Fibroblast of skin of back (primary cell): ENCODE measurements around the gene SOX30.

Experiments
- DNase-seq: peaks from one replicate; pipeline ENCODE4 v3.0.0-alpha.2; 2013

The SOX30 gene

DNA sequence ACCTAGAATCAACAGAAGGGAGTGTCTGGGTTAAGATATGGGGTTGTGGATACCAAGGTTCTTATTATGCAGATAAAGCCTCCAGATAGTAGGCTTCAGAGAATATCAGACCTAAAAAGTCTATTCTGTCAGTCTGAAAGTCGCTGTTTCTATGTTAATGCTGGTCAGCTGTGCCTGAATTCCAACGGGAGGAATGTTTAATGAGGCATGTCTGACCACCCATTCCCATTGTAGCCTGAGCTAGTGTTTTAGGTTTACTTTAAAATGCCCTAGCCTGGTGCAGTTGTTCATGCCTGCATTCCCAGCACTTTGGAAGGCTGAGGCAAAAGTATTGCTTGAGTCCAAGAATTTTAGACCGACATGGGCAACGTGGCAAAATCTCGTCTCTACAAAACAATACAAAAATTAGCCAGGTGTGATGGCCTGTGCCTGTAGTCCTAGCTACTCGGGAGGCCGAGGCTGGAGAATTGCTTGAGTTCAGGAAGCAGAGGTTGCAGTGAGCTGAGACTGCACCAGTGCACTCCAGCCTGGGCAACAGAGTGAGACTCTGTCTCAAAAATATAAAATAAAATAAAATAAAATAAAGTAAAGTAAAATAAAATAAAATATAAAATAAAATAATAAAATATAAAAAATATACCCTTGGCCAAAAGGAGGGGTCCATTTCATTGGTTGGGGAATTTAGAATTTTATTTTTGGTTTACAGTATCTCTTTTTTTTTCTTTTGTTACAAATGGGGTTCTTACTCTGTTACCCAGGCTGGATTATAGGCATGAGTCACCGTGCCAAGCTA is 7.8 kb upstream of the SOX30 start:
- no peak for DNase-seq

- no peak for DNase-seq
Measured at GRCh38 chr5:157658893-157659292, 6.7 kb upstream of the SOX30 start.

DNA sequence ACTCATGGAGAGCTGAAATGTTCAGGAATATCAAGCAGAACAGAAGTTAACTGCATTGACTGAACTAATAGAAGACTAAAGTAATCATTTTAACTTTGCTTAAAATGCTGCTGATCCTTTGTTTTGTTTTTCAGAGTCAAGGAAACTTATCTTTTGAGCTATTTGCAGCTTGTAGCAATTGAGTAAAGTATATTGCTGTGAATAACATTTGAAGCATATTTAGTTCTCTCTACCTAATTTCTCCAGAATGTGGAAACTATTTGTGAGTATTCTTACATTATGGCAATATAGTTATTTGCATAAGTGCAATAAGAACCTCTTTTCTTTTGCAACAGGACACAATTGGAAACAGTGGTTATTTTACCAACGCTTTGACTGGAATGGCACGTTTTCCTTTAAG is 5.3 kb upstream of the SOX30 start:
- no peak for DNase-seq

DNA sequence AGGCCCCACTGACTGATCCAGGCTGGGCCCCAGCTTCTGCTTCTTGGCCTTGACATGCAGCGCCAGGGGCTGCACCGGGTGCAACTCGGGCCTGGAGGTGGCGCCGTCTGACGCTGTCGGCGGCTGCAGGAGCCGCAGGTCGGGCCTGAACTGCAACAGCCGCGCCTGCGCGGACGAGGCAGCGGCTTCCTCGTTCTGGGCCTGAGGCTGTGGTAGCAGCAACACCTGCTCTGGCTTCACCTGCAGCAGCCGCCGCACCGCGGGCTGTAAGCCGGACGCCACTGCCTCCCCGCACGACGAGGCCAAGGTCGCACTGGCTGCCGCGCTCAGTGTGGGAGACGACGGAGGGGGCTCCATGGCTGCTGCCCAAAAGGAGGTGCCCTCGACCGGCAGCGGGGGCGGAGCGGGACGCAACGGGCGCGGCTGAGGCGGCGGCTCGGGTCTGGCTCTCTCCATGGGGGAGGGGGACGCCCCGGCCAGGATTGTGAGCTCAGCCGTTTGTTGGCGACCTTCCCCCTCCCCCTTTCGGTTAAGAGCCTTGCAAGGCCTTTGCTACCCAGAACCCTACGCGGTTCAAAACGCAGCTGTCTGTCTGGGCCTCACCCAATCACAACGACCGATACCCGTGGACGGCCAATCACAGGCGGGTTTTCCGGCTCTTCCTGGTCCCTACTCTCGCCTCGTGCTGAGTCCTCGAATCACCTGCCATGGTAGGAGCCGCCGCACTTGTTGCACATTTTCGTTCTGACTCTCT is 438 bp downstream of the SOX30 start:
- peak; percentile 58 for DNase-seq

DNA sequence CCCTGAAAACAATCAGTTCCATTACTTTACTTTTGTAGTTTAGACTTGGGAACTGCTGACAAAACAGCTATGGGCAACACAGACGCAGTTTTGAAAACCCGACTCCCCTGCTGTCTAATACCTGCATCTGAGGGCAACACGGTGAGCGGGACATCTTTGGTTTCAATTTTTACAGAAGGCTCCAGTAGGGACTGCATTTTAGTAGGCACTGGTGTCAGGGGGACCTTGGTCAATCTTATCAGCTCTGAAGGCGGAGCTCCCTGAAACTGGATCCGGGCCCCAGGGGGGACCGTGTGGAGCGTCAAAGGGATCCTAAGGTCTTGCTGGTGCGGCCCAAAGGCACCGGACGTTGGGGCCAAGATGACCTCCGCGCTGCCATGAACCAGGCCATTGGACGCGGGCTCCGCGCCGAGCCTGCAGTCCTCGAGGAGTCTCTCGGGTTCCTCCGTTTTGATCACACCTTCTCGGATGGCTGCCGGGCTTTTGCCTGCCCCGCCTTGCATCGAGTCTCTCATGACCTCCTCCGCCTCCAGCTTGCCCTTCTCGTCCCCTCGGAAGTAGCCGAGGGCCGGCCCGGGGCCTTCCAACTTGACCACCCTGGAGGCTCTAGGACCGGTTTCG is 1.1 kb downstream of the SOX30 start:
- no peak for DNase-seq

GRCh38 chr5:157649101-157649500 is 3.1 kb downstream of the SOX30 start:
- no peak for DNase-seq

GRCh38 chr5:157648275-157648990 is 3.8 kb downstream of the SOX30 start:
- DNase-seq: peak; percentile 48

DNA sequence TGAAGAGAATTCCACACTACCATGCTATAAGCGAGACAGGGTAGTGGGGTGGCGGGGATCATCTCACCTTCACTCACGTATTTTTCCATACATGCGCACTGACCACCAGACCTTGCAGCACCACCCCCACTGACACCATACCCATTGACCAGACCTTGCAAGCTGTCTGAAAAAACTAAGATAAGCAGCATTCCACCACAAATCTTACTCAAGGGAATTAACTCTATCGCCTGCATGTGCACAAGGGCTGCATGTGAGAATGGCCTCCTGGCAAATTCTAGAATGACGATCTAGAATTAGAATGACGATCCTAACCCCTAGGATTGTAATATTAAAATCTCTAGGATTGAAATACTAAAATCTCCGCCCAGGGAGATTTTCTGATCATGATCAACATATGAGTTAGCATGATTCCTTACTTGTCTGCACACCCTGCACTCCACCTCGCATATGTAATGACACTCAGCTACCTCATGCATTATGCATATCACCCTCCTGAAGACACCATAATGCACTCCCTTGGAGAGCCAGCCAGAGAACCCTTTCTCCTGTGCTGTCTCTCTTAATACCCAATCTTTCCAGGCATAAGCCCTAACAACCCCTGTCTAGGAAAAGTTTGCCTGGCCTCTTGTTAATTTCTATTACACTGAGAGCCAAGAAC is 11.7 kb downstream of the SOX30 start:
- DNase-seq: no peak

DNA sequence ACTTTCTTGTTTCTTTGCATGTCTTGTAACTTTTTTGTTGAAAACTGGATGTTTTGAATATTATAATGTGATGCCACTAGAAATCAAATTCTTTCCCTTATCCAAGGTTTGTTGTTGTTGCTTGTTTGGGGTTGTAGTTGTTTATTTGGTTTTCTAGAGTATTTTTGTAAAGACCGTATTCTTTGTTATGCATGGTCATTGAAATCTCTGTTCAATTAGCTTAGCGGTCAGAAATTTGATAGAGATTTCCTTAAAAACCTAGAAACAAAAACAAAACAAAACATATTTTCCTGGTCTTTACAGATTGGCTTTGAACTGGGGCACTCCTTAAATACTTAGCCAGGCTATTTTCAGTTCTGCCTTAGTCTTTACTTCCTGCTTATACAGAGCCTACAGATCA is 21.9 kb downstream of the SOX30 start:
- no peak for DNase-seq

DNA sequence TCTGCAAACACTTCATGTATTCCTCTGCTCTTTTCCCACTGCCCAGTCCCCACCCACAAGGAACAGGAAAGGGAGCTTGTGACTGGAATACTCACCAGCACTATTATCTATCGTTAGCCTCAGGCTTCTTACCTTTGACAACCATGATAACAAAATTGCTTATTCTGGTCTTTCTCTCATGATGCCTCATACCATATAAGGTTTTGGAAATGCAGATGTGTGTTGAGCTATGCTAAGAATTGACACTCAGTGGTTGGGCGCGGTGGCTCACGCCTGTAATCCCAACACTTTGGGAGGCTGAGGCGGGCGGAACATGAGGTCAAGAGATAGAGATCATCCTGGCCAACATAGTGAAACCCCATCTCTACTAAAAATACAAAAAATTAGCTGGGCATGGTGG is 25.4 kb downstream of the SOX30 start:
- no peak for DNase-seq

- DNase-seq: no peak
Measured at GRCh38 chr5:157624144-157624543, 28.1 kb downstream of the SOX30 start.

GRCh38 chr5:157620776-157621175 is 31.5 kb downstream of the SOX30 start:
- DNase-seq: no peak

- no peak for DNase-seq
Measured at GRCh38 chr5:157618191-157618765, 34.0 kb downstream of the SOX30 start.

DNA sequence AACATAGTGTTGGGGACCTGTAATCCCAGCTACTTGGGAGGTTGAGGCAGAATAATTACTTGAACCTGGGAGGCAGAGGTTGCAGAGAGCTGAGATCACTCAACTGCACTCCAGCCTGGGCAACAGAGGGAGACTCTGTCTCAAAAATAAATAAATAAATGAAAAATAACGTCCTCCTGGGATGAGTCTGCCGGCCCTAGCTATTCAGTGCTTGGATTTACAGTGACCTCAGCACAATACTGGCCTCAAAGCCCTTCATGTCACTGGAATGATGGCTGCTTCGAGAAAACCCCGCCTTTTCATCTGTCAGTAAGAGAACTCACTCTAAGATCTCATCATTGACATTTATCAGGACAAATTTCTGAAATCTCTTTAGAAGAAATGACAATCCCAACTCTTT is 35.5 kb downstream of the SOX30 start:
- DNase-seq: no peak

DNA sequence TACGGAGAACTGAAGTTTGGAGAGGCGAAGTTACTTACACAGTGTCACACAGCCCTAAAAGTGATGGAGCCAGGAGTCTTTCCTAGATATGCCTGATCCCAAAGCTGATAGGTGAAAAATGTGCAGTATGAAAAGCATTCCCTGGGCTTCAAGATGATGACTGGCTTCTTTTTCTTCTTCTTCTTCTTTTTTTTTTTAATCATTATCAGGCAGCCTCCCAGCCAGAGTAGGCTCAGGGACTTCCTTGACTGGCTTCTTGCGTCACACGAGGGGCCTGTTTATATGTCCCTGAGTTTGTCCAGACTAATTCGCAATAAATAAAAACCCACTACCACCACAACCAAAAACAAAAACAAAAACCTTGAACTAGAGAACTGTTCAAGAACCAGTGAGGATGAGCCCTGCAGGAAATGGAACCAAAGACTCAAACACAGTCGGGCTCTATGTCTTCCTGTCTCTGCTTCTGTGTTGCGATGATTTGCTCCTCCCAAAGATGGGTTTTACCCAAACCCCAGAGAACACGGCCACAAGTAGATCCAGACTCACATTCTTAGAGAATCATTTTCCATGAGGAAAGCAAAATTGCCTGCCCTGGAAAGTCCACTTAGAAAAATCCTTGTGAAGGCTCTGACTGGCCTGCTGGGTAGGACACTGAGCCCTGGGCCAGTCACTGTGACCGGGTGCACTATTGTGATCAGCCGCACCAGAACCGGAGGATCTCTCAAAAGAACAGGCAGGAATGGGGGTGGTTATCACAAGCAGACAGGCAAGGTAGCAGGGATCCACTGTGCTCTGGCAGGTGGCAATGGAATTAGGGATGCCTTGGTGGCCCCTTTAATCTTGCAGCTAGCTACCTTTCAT is 38.6 kb downstream of the SOX30 start:
- no peak for DNase-seq

DNA sequence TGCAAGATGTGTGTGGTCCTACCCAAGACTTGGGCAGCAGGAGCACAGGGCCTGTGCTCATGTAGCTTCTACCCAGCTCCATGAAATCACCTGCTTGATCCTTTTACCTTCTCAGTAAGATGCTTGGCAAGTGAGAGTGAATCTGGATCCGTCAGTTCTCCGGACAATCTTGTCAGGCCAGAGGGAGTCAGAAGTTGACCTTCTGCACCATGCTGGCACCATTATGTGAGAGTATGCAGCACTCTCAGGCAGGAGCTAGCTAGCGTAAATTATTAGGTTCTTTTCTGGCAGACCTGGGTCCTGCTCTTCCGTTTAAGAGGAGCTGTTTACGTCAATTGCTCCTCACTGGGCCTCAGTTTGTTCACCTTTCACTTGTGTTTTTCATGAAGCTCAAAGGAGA is 39.7 kb downstream of the SOX30 start:
- DNase-seq: no peak

- DNase-seq: no peak
Measured at GRCh38 chr5:157611571-157612476, 40.4 kb downstream of the SOX30 start.

DNA sequence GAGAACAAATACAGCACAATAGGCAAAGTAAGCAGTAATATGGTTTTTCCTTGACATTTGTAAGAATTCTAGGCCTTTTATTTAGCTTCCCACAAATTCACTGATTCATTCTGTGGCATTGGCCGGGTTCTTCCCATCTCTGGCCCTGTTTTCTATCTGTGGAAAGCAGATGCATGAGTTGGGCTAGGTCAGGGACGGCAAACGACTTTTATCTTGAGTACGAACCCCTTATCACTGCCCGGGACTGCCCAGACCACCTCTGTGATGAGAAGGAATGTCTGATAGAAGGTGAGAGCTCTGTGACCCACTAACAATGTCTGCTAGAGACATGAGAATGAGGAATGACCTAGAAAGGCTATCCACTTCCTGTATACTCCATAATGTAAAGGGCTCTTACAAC is 41.2 kb downstream of the SOX30 start:
- DNase-seq: no peak

DNA sequence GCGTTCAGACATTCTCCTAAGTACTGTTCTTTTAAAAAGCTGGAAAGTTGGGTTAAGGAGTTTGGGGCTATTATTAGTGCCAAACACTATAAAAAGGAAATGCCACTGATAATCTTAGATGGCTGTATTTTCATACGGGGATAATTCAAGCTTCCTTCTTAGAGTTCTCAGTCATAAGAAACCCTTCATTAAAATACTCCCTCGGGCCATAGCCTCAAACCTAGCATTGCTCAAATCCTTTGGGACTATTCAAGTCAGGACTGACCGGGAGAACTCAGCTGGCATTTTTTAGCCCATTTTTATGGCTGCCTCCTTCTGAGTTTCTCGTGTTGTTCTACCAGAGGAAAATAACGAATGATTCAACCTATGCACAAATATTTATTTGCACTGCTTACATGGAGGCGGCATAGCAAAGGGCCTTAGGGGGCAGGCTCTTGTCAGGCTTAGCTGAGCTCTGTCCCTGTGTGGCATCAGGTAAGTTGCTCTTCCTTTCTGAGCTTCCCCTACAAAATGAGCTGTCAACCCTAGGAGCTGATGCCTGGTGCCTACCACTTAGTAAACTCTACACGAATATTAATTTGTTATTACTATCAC is 43.2 kb downstream of the SOX30 start:
- peak; percentile 79 for DNase-seq
